Liver (tissue), 9 donors: ENCODE measurements around the gene HRG. TPM values are rescaled to one million over a fixed set of nuclear protein-coding genes. Genes with fewer than 3 reads are reported as not detected.
"Not testable (repeated sequence)": the region's sequence is repeated elsewhere in the genome, so short reads cannot be mapped to it uniquely, and the experiment has no call there.

Experiments used
- DNase-seq: peaks from one replicate; pipeline ENCODE4 v3.0.0-alpha.2; 2017; ENCODE audit warnings: low spot score
- H3K27ac ChIP-seq, 2 donors: one replicate each; pipeline ENCODE4 v1.7.0; 2013; ENCODE audit warnings: inconsistent platforms in 2 of 2, low read length in 2 of 2, control low read depth in 1 of 2, low read depth in 1 of 2, mild to moderate bottlenecking in 1 of 2
- H3K27me3 ChIP-seq, 4 donors: one replicate each; pipeline versions ENCODE4 v1.6.1 to v1.7.0; 2013; ENCODE audit warnings: low read length in 3 of 4, inconsistent platforms in 1 of 4, mild to moderate bottlenecking in 1 of 4, moderate library complexity in 1 of 4; ENCODE audit not compliant: control insufficient read depth in 4 of 4, insufficient read depth in 4 of 4
- H3K36me3 ChIP-seq, 4 donors: one replicate each; pipeline versions ENCODE4 v1.6.1 to v1.7.0; 2013; ENCODE audit warnings: low read length in 3 of 4, mild to moderate bottlenecking in 3 of 4, low read depth in 1 of 4, moderate library complexity in 1 of 4; ENCODE audit not compliant: control insufficient read depth in 4 of 4, insufficient read depth in 3 of 4
- H3K4me1 ChIP-seq, 4 donors: one replicate each; pipeline versions ENCODE4 v1.6.1 to v1.7.0; 2013; ENCODE audit warnings: low read length in 3 of 4, mild to moderate bottlenecking in 3 of 4, moderate library complexity in 1 of 4; ENCODE audit not compliant: control insufficient read depth in 4 of 4, insufficient read depth in 4 of 4
- H3K4me3 ChIP-seq, 3 donors: one replicate each; pipeline versions ENCODE4 v1.6.1 to v1.7.0; 2013; ENCODE audit warnings: low read length in 3 of 3, control low read depth in 1 of 3, low read depth in 1 of 3, mild to moderate bottlenecking in 1 of 3
- H3K9ac ChIP-seq, 2 donors: one replicate each; pipeline ENCODE4 v1.7.0; 2013; ENCODE audit warnings: low read length in 2 of 2, mild to moderate bottlenecking in 2 of 2, moderate library complexity in 2 of 2, control low read depth in 1 of 2, low read depth in 1 of 2
- H3K9me3 ChIP-seq, 4 donors: one replicate each; pipeline versions ENCODE4 v1.6.1 to v1.7.0; 2013; ENCODE audit warnings: low read length in 3 of 4; ENCODE audit not compliant: control insufficient read depth in 4 of 4
- CTCF ChIP-seq: fragments of 150-350 bp; IDR thresholded peaks from 2 replicates; pipeline ENCODE4 v1.5.1; 2017; ENCODE audit warnings: improper control_type of control experiment, low read depth, low read length; ENCODE audit not compliant: missing input control
- EGR1 ChIP-seq, 2 donors: IDR thresholded peaks; 2 replicates each; pipeline ENCODE4 v1.6.1; 2016 to 2018; ENCODE audit warnings: antibody characterized with exemption in 2 of 2, low read depth in 2 of 2
- FOXA1 ChIP-seq: IDR thresholded peaks from 2 replicates; pipeline ENCODE4 v1.6.1; 2016; ENCODE audit warnings: antibody characterized with exemption
- FOXA2 ChIP-seq: IDR thresholded peaks from 2 replicates; pipeline ENCODE4 v1.6.1; 2016; ENCODE audit warnings: antibody characterized with exemption
- GABPA ChIP-seq, 2 donors: IDR thresholded peaks in 1 of 2; conservative IDR thresholded peaks in 1 of 2; 2 replicates each; pipeline ENCODE4 v1.6.1; 2016; ENCODE audit warnings: antibody characterized with exemption in 2 of 2, mild to moderate bottlenecking in 1 of 2, moderate library complexity in 1 of 2
- HNF4A ChIP-seq, 2 donors: conservative IDR thresholded peaks; 2 replicates each; pipeline ENCODE4 v1.6.1; 2016; ENCODE audit warnings: antibody characterized with exemption in 2 of 2, mild to moderate bottlenecking in 2 of 2
- HNF4G ChIP-seq: IDR thresholded peaks from 2 replicates; pipeline ENCODE4 v1.6.1; 2016; ENCODE audit warnings: antibody characterized with exemption
- JUND ChIP-seq, 2 donors: IDR thresholded peaks; 2 replicates each; pipeline ENCODE4 v1.6.1; 2016; ENCODE audit warnings: antibody characterized with exemption in 2 of 2
- MAX ChIP-seq: IDR thresholded peaks from 2 replicates; pipeline ENCODE4 v1.6.1; 2016; ENCODE audit warnings: antibody characterized with exemption
- NR2F2 ChIP-seq: IDR thresholded peaks from 2 replicates; pipeline ENCODE4 v1.6.1; 2016; ENCODE audit warnings: antibody characterized with exemption
- RAD21 ChIP-seq, 2 donors: IDR thresholded peaks; 2 replicates each; pipeline ENCODE4 v1.6.1; 2016; ENCODE audit warnings: antibody characterized with exemption in 2 of 2, mild to moderate bottlenecking in 2 of 2
- REST ChIP-seq: IDR thresholded peaks from 2 replicates; pipeline ENCODE4 v1.6.1; 2016; ENCODE audit warnings: antibody characterized with exemption, mild to moderate bottlenecking
- RXRA ChIP-seq, 2 donors: IDR thresholded peaks; 2 replicates each; pipeline ENCODE4 v1.6.1; 2017 to 2018; ENCODE audit warnings: antibody characterized with exemption in 2 of 2, mild to moderate bottlenecking in 1 of 2
- SP1 ChIP-seq: IDR thresholded peaks from 2 replicates; pipeline ENCODE4 v1.6.1; 2018; ENCODE audit warnings: antibody characterized with exemption, mild to moderate bottlenecking
- TAF1 ChIP-seq: conservative IDR thresholded peaks from 2 replicates; pipeline ENCODE4 v1.6.1; 2016; ENCODE audit warnings: antibody characterized with exemption, mild to moderate bottlenecking
- YY1 ChIP-seq: IDR thresholded peaks from 2 replicates; pipeline ENCODE4 v1.6.1; 2016; ENCODE audit warnings: antibody characterized with exemption, mild to moderate bottlenecking
- WGBS: extraction: QIAGEN DNeasy Blood & Tissue Kit; methylation state at CpG from one replicate; pipeline ENCODE4 v1.1.7; 2013; 5-methylcytosine and 5-hydroxymethylcytosine counted together
- polyA plus RNA-seq, 2 donors: library from polyadenylated mRNA; stranded (reverse) in 1 of 2; unstranded in 1 of 2; fragments of 200-250 nt in 1 of 2; fragments of >200 nt in 1 of 2; fragmentation: Nextera tagmentation in 1 of 2; extraction: Ambion mirVana in 1 of 2; gene quantifications; one replicate each; pipeline versions ENCODE4 v1.2.1 to v1.2.3, GENCODE V29; 2013 to 2015
- total RNA-seq, 2 donors: library from RNA; depleted of rRNA; stranded (reverse); fragments of >200 nt; gene quantifications; one replicate each; pipeline ENCODE4 v1.2.3, GENCODE V29; 2014
- donor health status: healthy.
- donor health status: healthy.
- donor health status: healthy.
- donor health status: healthy.
- donor health status: healthy.

The HRG gene
- total and polyA plus RNA-seq, 4 donors, result 41.8 to 837 (median 227) TPM

- H3K4me3 ChIP-seq, result no peak overlapping the region
- H3K27me3 ChIP-seq, result no peaks in the 10 kb centered on the region
- no peaks in the 10 kb centered on the region for H3K9me3 ChIP-seq
- H3K36me3 ChIP-seq, result no peaks in the 10 kb centered on the region
- no peak overlapping the region for H3K27ac ChIP-seq
- WGBS, result 85% methylated on average over 12 of the region's 12 CpGs
- TF ChIP-seq EGR1 (IDR thresholded peaks at IDR 0.05; ENCODE audit: low read depth in 2 of 2) (no peak), JUND (IDR thresholded peaks at IDR 0.05) (no peak), REST (no peak), RXRA (IDR thresholded peaks at IDR 0.05) (no peak), MAX (no peak), YY1 (no peak), TAF1 (no peak), RAD21 (IDR thresholded peaks at IDR 0.05) (no peak), HNF4G (no peak), GABPA (IDR thresholded peaks at IDR 0.05 in 1 of 2, conservative IDR thresholded peaks at IDR 0.05 in 1 of 2) (no peak), HNF4A (conservative IDR thresholded peaks at IDR 0.05) (no peak), CTCF (no peak), NR2F2 (no peak), SP1 (no peak), FOXA1 (no peak), FOXA2 (no peak)
- no peak for DNase-seq
- H3K4me1 ChIP-seq, result no peaks in the 10 kb centered on the region
- no peak overlapping the region for H3K9ac ChIP-seq
Measured at GRCh38 chr3:186687120-186687651, 21.4 kb downstream of the HRG start.

- WGBS, result 75% methylated on average over 1 of the region's 1 CpG
- not testable (repeated sequence) for H3K36me3 ChIP-seq, H3K9ac ChIP-seq, H3K4me1 ChIP-seq, H3K27ac ChIP-seq, DNase-seq, H3K9me3 ChIP-seq, H3K4me3 ChIP-seq, H3K27me3 ChIP-seq
Measured at GRCh38 chr3:186690304-186690703, 24.5 kb downstream of the HRG start.
